Erythroblast (primary cell): ENCODE measurements around the gene SMYD4.

Source experiments
- GATA1 ChIP-seq: IDR thresholded peaks from 2 replicates; pipeline ENCODE4 v1.6.1; 2011; ENCODE audit warnings: low read depth, mild to moderate bottlenecking, control low read depth, low read length, moderate library complexity
- POLR2A ChIP-seq: IDR thresholded peaks from 2 replicates; pipeline ENCODE4 v1.6.1; 2011; ENCODE audit warnings: mild to moderate bottlenecking, low read length

DNA sequence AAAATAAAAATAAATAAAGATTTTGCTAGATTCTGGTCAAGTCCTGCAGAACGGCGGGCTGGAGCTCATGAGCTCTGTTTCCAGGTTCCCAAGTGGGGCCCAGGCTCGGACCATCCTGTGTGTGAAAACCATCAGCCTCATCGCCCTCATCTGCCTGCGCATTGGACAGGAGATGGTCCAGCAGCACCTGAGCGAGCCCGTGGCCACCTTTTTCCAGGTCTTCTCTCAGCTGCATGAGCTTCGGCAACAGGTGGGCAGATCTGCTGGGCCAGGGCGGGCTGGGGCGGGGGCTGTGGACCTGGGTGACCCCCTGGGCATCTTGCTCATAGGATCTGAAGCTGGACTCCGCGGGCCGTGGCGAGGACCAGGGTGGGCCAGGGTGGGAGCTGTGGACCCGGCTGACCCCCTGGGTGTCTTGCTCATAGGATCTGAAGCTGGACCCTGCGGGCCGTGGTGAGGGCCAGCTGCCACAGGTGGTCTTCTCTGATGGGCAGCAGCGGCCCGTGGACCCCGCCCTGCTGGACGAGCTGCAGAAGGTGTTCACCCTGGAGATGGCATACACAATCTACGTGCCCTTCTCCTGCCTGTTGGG lies 97.4 kb downstream of the SMYD4 start:
- no peak for TF ChIP-seq POLR2A
- no peak for TF ChIP-seq GATA1
